ENCODE results near the gene SEC61A2. TPM values are rescaled to one million over a fixed set of nuclear protein-coding genes. Genes with fewer than 3 reads are reported as not detected.

Gene SEC61A2
- total RNA-seq, 1 donor from 2014 or later = 6.7 TPM

- no peak for DNase-seq (ENCODE audit: low read depth)
- TF ChIP-seq CTCF (conservative IDR thresholded peaks at IDR 0.05; ENCODE audit: low read depth, low read length) = no peak
Observed at GRCh38 chr10:12195281-12195602, 65.8 kb downstream of the SEC61A2 start.

GRCh38 chr10:12195603-12196506 is 66.4 kb downstream of the SEC61A2 start, which contains the start of the genes CDC123 and NUDT5:
Gene CDC123, plus strand, starts transcription at chr10:12196188. Its CDS starts 58 bp downstream, at chr10:12196246.
Gene NUDT5, minus strand, starts transcription at chr10:12195891. Its CDS starts 9,600 bp downstream, at chr10:12186291.
- H3K4me3 ChIP-seq (ENCODE audit: low read depth, low read length) = peak within 1 kb of the TSS; percentile 94
- peak; percentile 78 for DNase-seq (ENCODE audit: low read depth)
- TF ChIP-seq CTCF (conservative IDR thresholded peaks at IDR 0.05; ENCODE audit: low read depth, low read length) = no peak

More at GRCh38 chr10:12195281-12195602, 65.8 kb downstream of the SEC61A2 start:
- peak overlapping the region; percentile 94 for H3K4me3 ChIP-seq (ENCODE audit: low read depth, low read length)

GRCh38 chr10:12196531-12197211 is 67.2 kb downstream of the SEC61A2 start:
- DNase-seq (ENCODE audit: low read depth) = no peak
- no peak for TF ChIP-seq CTCF (conservative IDR thresholded peaks at IDR 0.05; ENCODE audit: low read depth, low read length)

GRCh38 chr10:12198156-12198555 is 68.7 kb downstream of the SEC61A2 start:
- H3K4me3 ChIP-seq (ENCODE audit: low read depth, low read length) = no peak overlapping the region
- DNase-seq (ENCODE audit: low read depth) = no peak
- no peak for TF ChIP-seq CTCF (conservative IDR thresholded peaks at IDR 0.05; ENCODE audit: low read depth, low read length)

More at GRCh38 chr10:12196531-12197211, 67.2 kb downstream of the SEC61A2 start:
- peak overlapping the region; percentile 94 for H3K4me3 ChIP-seq (ENCODE audit: low read depth, low read length)

GRCh38 chr10:12200850-12201249 is 71.4 kb downstream of the SEC61A2 start:
- no peak overlapping the region for H3K4me3 ChIP-seq (ENCODE audit: low read depth, low read length)
- no peak for DNase-seq (ENCODE audit: low read depth)
- no peak for TF ChIP-seq CTCF (conservative IDR thresholded peaks at IDR 0.05; ENCODE audit: low read depth, low read length)

- TF ChIP-seq CTCF (conservative IDR thresholded peaks at IDR 0.05; ENCODE audit: low read depth, low read length) = no peak
- H3K4me3 ChIP-seq (ENCODE audit: low read depth, low read length) = no peak overlapping the region
- no peak for DNase-seq (ENCODE audit: low read depth)
Observed at GRCh38 chr10:12201543-12201942, 72.1 kb downstream of the SEC61A2 start.
